H1 (cell line): ENCODE data around the gene ATP6AP1. TPM values are rescaled to one million over a fixed set of nuclear protein-coding genes. Genes with fewer than 3 reads are reported as not detected.

ENCODE experiments used
- ATF2 ChIP-seq: IDR thresholded peaks from 2 replicates; pipeline ENCODE4 v1.6.1; 2012; ENCODE audit warnings: low read length, inconsistent platforms
- ATF3 ChIP-seq: IDR thresholded peaks from 2 replicates; pipeline ENCODE4 v1.6.1; 2011; ENCODE audit warnings: low read depth, mild to moderate bottlenecking, low read length; ENCODE audit not compliant: insufficient read depth
- CHD2 ChIP-seq: IDR thresholded peaks from 2 replicates; pipeline ENCODE4 v1.6.1; 2012; ENCODE audit warnings: low read length, improper control_type of control experiment
- CHD7 ChIP-seq: fragments of 300-600 bp; sonication (generic); IDR thresholded peaks from 2 replicates; pipeline ENCODE4 v1.7.1; 2012; ENCODE audit warnings: low read length, moderate library complexity, mild to moderate bottlenecking, inconsistent platforms; ENCODE audit not compliant: insufficient replicate concordance
- NANOG ChIP-seq: IDR thresholded peaks from 2 replicates; pipeline ENCODE4 v1.6.1; 2011; ENCODE audit warnings: low read length, low read depth, mild to moderate bottlenecking, inconsistent platforms; ENCODE audit not compliant: insufficient read depth, poor library complexity, severe bottlenecking
- POU5F1 ChIP-seq: IDR thresholded peaks from 2 replicates; pipeline ENCODE4 v1.6.1; 2011; ENCODE audit warnings: low read depth, mild to moderate bottlenecking, low read length, moderate library complexity
- polyA plus RNA-seq, 7 experiments: library from polyadenylated mRNA; depleted of rRNA in 3 of 7; stranded (reverse) in 5 of 7; unstranded in 2 of 7; fragments of >200 nt in 5 of 7; fragments of 200-250 nt in 2 of 7; gene quantifications; 1 replicate in 5 of 7; 2 replicates in 1 of 7; 4 replicates in 1 of 7; pipeline versions ENCODE4 v1.2.1 to v1.2.3, GENCODE V29; 2011 to 2013; ENCODE audit warnings: missing spikeins in 2 of 7, mixed read lengths in 2 of 7
- total RNA-seq: library from RNA; stranded (reverse); fragmentation: NEBNext Ultra II Directional; extraction: Animal tissue kit (Norgen Biotek cat#: 25700); gene quantifications from 2 replicates; pipeline ENCODE4 v1.2.1, GENCODE V29; 2021

Gene ATP6AP1
- total and polyA plus RNA-seq, 2 of the 8 experiments (the other 6 are each of a cell fraction or from before 2014, with no cell fraction given), result 44.6 to 80.8 TPM

GRCh38 chrX:154428176-154429171, at the start of gene ATP6AP1 (continued):
- TF ChIP-seq CHD7 (no peak), ATF2 (no peak), POU5F1 (no peak), CHD2 (peak; percentile 82), ATF3 (no peak), NANOG (no peak)
